Measurements from ENCODE around the gene SLC35F1.

The SLC35F1 gene

DNA sequence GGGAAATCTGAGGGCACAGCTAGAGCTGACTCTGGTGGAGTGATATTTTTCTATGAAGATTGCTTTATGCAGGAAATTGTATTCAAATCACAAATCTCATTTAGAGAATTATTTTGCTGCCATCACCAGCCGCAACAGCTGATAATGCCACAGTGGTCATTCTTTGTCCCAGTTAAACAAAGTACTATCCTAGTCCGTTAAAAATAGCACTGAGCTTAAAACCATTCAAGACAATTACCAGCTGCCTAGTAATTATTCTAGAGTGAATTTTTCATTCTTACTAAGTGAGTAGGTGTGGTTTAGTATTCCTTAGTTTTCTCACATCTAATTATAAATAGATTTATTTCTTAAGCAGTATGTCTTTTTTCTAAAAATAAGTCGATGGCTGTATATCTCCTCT, 190.5 kb downstream of the SLC35F1 start:
- Histone ChIP-seq H3K4me1 (ENCODE audit: control insufficient read depth, insufficient read depth, low read length, poor library complexity, severe bottlenecking) (no peaks in the 10 kb centered on the region), H3K36me3 (ENCODE audit: control insufficient read depth, insufficient read depth, low read length) (no peaks in the 10 kb centered on the region), H3K27ac (ENCODE audit: insufficient read depth, low read length, poor library complexity, severe bottlenecking) (no peak overlapping the region), H3K27me3 (replicated peaks; ENCODE audit: control insufficient read depth, insufficient read depth, low read length, poor library complexity, severe bottlenecking) (no peaks in the 10 kb centered on the region), H3K4me3 (ENCODE audit: insufficient read depth, low read depth, low read length, poor library complexity, severe bottlenecking) (no peak overlapping the region), H3K9me3 (ENCODE audit: control insufficient read depth, low read length) (no peaks in the 10 kb centered on the region)
- DNase-seq = no peak

DNA sequence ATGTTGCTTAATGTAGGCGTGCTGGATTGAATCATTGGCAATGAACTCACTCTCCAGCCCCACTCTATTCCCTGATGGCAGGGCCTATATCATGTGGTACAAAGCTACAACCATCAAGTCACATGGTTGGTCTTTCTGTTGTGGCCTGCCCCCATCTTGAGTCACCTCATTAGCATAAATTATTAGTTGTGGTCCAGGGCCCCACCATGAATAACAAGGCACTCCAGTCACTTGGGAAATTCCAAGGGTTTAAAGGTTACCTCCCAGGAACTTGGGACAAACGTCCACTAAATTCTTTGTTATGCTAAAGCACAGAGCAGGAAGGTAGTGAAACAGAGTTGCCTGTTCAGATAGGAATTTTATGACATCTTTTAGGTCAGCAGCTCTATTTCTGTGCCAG, 193.7 kb downstream of the SLC35F1 start:
- no peaks in the 10 kb centered on the region for H3K27me3 ChIP-seq (replicated peaks; ENCODE audit: control insufficient read depth, insufficient read depth, low read length, poor library complexity, severe bottlenecking)
- no peak overlapping the region for H3K4me3 ChIP-seq (ENCODE audit: insufficient read depth, low read depth, low read length, poor library complexity, severe bottlenecking)
- H3K4me1 ChIP-seq (ENCODE audit: control insufficient read depth, insufficient read depth, low read length, poor library complexity, severe bottlenecking) = no peaks in the 10 kb centered on the region
- DNase-seq = no peak
- H3K36me3 ChIP-seq (ENCODE audit: control insufficient read depth, insufficient read depth, low read length) = no peaks in the 10 kb centered on the region
- no peak overlapping the region for H3K27ac ChIP-seq (ENCODE audit: insufficient read depth, low read length, poor library complexity, severe bottlenecking)
- no peaks in the 10 kb centered on the region for H3K9me3 ChIP-seq (ENCODE audit: control insufficient read depth, low read length)

DNA sequence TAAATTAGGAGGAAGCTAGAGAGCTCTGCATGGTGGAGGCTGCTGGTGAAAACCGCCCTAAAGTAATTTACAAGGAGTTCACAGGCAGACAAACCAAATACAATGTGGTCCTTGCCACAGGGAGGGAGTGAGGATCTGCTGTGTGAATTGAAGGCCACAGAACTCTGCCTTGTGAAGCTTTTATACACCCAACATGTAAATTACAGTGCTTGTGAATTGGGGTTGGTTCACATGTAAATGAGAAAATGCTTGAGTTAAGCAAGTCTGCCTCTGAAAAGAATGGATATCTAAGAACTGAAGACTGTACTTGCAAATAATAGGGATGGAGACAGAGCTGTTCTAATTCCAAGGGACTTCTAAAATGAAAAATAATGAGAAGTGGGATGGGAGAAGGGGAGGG, 194.2 kb downstream of the SLC35F1 start:
- no peaks in the 10 kb centered on the region for H3K27me3 ChIP-seq (replicated peaks; ENCODE audit: control insufficient read depth, insufficient read depth, low read length, poor library complexity, severe bottlenecking)
- H3K4me3 ChIP-seq (ENCODE audit: insufficient read depth, low read depth, low read length, poor library complexity, severe bottlenecking) = no peak overlapping the region
- no peak overlapping the region for H3K27ac ChIP-seq (ENCODE audit: insufficient read depth, low read length, poor library complexity, severe bottlenecking)
- H3K36me3 ChIP-seq (ENCODE audit: control insufficient read depth, insufficient read depth, low read length) = no peaks in the 10 kb centered on the region
- no peaks in the 10 kb centered on the region for H3K9me3 ChIP-seq (ENCODE audit: control insufficient read depth, low read length)
- no peaks in the 10 kb centered on the region for H3K4me1 ChIP-seq (ENCODE audit: control insufficient read depth, insufficient read depth, low read length, poor library complexity, severe bottlenecking)
- no peak for DNase-seq

DNA sequence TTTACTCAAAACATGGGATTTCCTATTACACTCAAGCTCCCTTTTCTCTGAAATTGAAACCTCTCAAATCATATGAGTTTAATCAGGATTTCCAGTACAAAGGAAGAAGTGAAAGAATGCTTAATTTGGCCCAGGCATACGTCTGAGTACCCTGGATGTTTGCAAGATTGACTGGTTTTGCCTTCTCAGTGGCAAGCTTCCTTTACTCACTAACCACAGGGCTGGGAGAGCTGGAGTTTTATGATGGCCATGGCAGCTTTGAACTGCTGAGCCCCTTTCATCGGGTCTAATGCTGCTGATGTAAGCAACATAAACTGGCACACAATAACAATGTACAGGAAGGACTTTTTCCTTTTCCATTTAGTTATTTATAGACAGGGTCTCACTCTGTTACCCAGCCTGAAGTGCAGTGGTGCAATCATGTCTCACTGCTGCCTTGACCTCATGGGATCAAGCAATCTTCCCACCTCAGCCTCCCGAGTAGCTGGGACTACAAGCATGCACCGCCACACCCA, 194.8 kb downstream of the SLC35F1 start:
- no peaks in the 10 kb centered on the region for H3K9me3 ChIP-seq (ENCODE audit: control insufficient read depth, low read length)
- DNase-seq = no peak
- no peaks in the 10 kb centered on the region for H3K4me1 ChIP-seq (ENCODE audit: control insufficient read depth, insufficient read depth, low read length, poor library complexity, severe bottlenecking)
- H3K36me3 ChIP-seq (ENCODE audit: control insufficient read depth, insufficient read depth, low read length) = no peaks in the 10 kb centered on the region
- no peak overlapping the region for H3K4me3 ChIP-seq (ENCODE audit: insufficient read depth, low read depth, low read length, poor library complexity, severe bottlenecking)
- no peak overlapping the region for H3K27ac ChIP-seq (ENCODE audit: insufficient read depth, low read length, poor library complexity, severe bottlenecking)
- no peaks in the 10 kb centered on the region for H3K27me3 ChIP-seq (replicated peaks; ENCODE audit: control insufficient read depth, insufficient read depth, low read length, poor library complexity, severe bottlenecking)

DNA sequence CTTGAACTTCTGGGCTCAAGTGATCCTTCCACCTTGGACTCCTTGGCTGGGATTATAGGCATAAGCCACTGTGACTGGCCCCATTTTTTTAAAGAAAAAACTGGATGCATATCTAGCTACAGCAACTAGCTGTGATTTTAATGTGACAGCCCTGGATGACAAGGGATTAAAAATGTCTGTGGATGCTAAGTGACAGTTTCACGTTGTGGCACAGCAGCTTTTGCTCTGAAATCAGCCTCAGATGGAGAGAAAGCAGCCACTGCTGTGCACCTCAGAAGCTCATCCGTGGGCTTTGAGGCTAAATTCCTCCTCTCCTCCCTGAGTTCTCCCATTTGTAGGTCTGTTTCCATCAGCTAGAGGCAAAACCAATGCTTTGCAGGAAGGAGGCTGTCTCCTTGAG, 195.3 kb downstream of the SLC35F1 start:
- Histone ChIP-seq H3K27ac (ENCODE audit: insufficient read depth, low read length, poor library complexity, severe bottlenecking) (no peak overlapping the region), H3K4me3 (ENCODE audit: insufficient read depth, low read depth, low read length, poor library complexity, severe bottlenecking) (no peak overlapping the region), H3K4me1 (ENCODE audit: control insufficient read depth, insufficient read depth, low read length, poor library complexity, severe bottlenecking) (no peaks in the 10 kb centered on the region), H3K36me3 (ENCODE audit: control insufficient read depth, insufficient read depth, low read length) (no peaks in the 10 kb centered on the region), H3K27me3 (replicated peaks; ENCODE audit: control insufficient read depth, insufficient read depth, low read length, poor library complexity, severe bottlenecking) (no peaks in the 10 kb centered on the region), H3K9me3 (ENCODE audit: control insufficient read depth, low read length) (no peaks in the 10 kb centered on the region)
- no peak for DNase-seq

DNA sequence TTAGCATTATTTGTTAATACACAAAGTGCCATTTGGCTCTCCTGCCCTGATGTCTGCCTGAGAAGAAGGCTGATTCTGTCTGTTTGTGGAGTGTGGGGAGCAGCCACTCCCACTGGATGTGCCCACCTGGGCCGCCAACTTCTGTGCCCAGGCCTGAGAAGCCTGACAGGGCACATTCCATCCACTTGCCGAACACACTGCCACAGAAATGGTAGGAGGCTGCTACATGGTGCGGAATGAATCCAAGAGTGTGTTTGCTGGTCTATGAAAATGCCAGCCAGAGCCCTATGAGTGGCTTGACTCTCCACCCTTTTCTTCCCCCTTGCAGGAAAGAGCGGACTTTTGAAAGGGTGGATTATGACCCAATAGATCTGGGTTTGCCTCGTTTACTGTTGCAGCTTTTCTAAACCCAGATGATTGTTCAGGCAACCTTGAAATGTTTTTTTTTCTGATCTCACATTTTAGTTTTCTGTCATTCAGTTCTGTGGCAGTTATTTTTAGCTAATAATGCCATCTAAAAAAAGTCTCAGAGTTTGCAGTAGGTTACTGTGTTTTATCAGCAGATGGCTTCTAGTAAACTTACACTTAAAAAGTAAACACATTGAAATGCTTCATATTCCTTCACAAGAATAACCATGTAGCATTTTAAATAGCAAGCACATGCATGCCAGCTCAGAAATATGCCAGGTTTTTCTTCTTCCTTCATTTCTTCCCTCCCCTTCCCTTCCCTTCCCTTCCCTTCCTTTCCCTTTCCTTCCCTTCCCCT, 196.5 kb downstream of the SLC35F1 start:
- Histone ChIP-seq H3K27me3 (replicated peaks; ENCODE audit: control insufficient read depth, insufficient read depth, low read length, poor library complexity, severe bottlenecking) (no peaks in the 10 kb centered on the region), H3K9me3 (ENCODE audit: control insufficient read depth, low read length) (no peaks in the 10 kb centered on the region), H3K36me3 (ENCODE audit: control insufficient read depth, insufficient read depth, low read length) (no peaks in the 10 kb centered on the region), H3K27ac (ENCODE audit: insufficient read depth, low read length, poor library complexity, severe bottlenecking) (no peak overlapping the region), H3K4me1 (ENCODE audit: control insufficient read depth, insufficient read depth, low read length, poor library complexity, severe bottlenecking) (no peaks in the 10 kb centered on the region), H3K4me3 (ENCODE audit: insufficient read depth, low read depth, low read length, poor library complexity, severe bottlenecking) (no peak overlapping the region)
- no peak for DNase-seq

DNA sequence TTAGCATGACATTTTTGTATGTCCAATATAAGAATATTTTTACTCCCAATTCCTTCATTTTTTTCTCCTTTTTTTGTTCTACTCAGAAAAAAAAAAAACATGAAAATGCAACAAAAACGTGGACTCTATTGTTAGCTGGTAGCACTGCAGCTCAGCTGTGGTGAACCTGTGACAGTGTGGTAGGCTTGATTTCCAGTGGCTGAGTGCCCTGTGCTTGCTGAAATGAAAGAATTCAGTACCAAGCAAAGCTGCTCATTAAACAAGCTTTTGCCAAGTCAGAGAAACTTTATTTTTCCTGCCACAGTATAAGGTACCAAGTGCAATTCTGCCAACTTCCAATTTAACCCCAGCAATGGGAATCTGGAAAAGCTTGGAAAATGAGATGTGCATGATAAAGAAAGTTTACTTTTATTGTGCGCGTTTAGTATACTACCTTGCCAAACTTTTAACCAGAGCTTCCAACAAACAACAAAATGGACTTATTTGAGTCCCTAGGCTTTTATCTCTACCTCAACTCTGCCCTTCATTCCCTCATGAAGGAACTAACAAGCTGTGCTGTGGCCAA, 215.2 kb downstream of the SLC35F1 start:
- DNase-seq = no peak
- Histone ChIP-seq H3K27ac (ENCODE audit: insufficient read depth, low read length, poor library complexity, severe bottlenecking) (no peak overlapping the region), H3K27me3 (replicated peaks; ENCODE audit: control insufficient read depth, insufficient read depth, low read length, poor library complexity, severe bottlenecking) (no peaks in the 10 kb centered on the region)

DNA sequence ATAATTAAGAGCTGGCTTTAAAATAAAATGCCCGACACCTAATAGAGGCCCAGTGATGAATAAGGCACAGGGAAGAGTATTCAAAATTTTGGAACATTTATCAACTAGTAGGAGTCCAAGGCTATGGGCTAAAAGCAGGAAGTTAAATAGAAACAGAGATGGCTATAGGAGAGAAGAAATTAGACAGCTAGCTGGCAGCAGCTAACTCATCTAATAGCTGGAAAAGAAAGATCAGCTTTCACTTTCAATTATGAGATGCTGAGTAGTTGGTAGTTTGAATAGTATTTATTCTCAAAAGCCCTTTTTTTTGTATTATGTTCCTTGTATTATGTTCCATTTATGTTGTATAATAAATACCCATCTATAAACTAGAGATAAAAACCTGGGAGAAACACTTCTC, 215.7 kb downstream of the SLC35F1 start:
- DNase-seq = no peak
- no peak overlapping the region for H3K4me3 ChIP-seq (ENCODE audit: insufficient read depth, low read depth, low read length, poor library complexity, severe bottlenecking)
- no peaks in the 10 kb centered on the region for H3K4me1 ChIP-seq (ENCODE audit: control insufficient read depth, insufficient read depth, low read length, poor library complexity, severe bottlenecking)
- H3K36me3 ChIP-seq (ENCODE audit: control insufficient read depth, insufficient read depth, low read length) = no peaks in the 10 kb centered on the region
- no peaks in the 10 kb centered on the region for H3K27me3 ChIP-seq (replicated peaks; ENCODE audit: control insufficient read depth, insufficient read depth, low read length, poor library complexity, severe bottlenecking)
- H3K27ac ChIP-seq (ENCODE audit: insufficient read depth, low read length, poor library complexity, severe bottlenecking) = no peak overlapping the region
- H3K9me3 ChIP-seq (ENCODE audit: control insufficient read depth, low read length) = no peaks in the 10 kb centered on the region

More for the DNA sequence above, 215.2 kb downstream of the SLC35F1 start:
- Histone ChIP-seq H3K4me1 (ENCODE audit: control insufficient read depth, insufficient read depth, low read length, poor library complexity, severe bottlenecking) (no peaks in the 10 kb centered on the region), H3K4me3 (ENCODE audit: insufficient read depth, low read depth, low read length, poor library complexity, severe bottlenecking) (no peak overlapping the region), H3K36me3 (ENCODE audit: control insufficient read depth, insufficient read depth, low read length) (no peaks in the 10 kb centered on the region), H3K9me3 (ENCODE audit: control insufficient read depth, low read length) (no peaks in the 10 kb centered on the region)

DNA sequence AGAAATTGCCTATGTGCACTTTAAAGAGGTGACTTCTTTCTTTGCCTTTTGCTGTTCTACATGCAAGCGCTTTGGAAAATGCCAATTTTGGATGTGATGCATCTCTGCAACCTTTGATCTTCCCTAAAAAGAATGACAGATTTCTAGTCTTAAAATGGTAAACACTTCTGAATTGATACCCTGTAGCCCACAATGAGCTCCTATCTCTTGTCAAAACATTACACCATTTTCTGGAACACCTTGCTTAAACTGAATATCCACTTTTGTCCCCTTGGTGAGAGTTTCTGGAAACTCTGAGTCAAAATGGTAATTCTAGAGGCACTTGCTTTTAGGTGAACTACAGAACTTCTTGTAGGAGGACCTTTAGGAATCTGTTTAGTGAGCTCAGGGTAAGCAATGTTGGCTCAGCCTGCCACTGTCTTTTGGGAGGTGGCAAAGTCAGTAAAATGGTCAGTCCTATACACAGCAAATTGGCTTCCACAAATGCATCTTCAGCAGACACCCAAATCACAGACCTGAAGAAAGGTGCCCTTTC, 216.5 kb downstream of the SLC35F1 start:
- Histone ChIP-seq H3K9me3 (ENCODE audit: control insufficient read depth, low read length) (no peaks in the 10 kb centered on the region), H3K4me3 (ENCODE audit: insufficient read depth, low read depth, low read length, poor library complexity, severe bottlenecking) (no peak overlapping the region), H3K4me1 (ENCODE audit: control insufficient read depth, insufficient read depth, low read length, poor library complexity, severe bottlenecking) (no peaks in the 10 kb centered on the region), H3K36me3 (ENCODE audit: control insufficient read depth, insufficient read depth, low read length) (no peaks in the 10 kb centered on the region), H3K27me3 (replicated peaks; ENCODE audit: control insufficient read depth, insufficient read depth, low read length, poor library complexity, severe bottlenecking) (no peaks in the 10 kb centered on the region), H3K27ac (ENCODE audit: insufficient read depth, low read length, poor library complexity, severe bottlenecking) (no peak overlapping the region)
- DNase-seq = no peak

DNA sequence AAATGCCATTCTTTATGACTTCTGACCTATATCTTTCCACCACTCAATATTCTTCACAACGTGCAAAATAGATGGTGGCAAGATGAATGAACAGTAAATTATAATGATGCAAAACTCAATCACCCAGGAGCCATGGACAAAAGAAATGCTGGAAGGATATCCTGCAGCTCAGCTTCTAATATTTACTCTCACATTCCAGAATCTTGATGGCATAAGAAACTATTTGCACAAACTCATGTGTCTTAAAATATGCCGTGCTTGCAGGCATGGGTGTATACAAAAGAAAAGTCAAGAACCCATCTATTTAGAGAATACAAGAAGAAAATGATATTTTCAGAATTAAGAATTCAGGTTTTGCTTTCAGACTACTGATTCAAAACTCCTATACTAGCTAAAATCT, 217.8 kb downstream of the SLC35F1 start:
- Histone ChIP-seq H3K4me3 (ENCODE audit: insufficient read depth, low read depth, low read length, poor library complexity, severe bottlenecking) (no peak overlapping the region), H3K27me3 (replicated peaks; ENCODE audit: control insufficient read depth, insufficient read depth, low read length, poor library complexity, severe bottlenecking) (no peaks in the 10 kb centered on the region), H3K9me3 (ENCODE audit: control insufficient read depth, low read length) (no peaks in the 10 kb centered on the region), H3K36me3 (ENCODE audit: control insufficient read depth, insufficient read depth, low read length) (no peaks in the 10 kb centered on the region), H3K27ac (ENCODE audit: insufficient read depth, low read length, poor library complexity, severe bottlenecking) (no peak overlapping the region), H3K4me1 (ENCODE audit: control insufficient read depth, insufficient read depth, low read length, poor library complexity, severe bottlenecking) (no peaks in the 10 kb centered on the region)
- DNase-seq = no peak
